Measurements from ENCODE around the gene UBA1. TPM values are rescaled to one million over a fixed set of nuclear protein-coding genes. Genes with fewer than 3 reads are reported as not detected.
A peak's percentile ranks its signal among the peaks of the same experiment; 100 is the strongest.

Gene UBA1
- total and polyA plus RNA-seq, 2 of the 13 experiments (the other 11 are each of a cell fraction or from before 2014, with no cell fraction given) = 93.3 to 129 TPM

- TF ChIP-seq TFDP1 (CRISPR knock-in tag; IDR thresholded peaks at IDR 0.05; ENCODE audit: borderline replicate concordance) (no peak), ZNF598 (CRISPR knock-in tag; IDR thresholded peaks at IDR 0.05; ENCODE audit: borderline replicate concordance) (no peak), ZSCAN22 (CRISPR knock-in tag; IDR thresholded peaks at IDR 0.05) (no peak), SMARCE1 (IDR thresholded peaks at IDR 0.05; ENCODE audit: borderline replicate concordance) (no peak), ZNF674 (CRISPR knock-in tag; IDR thresholded peaks at IDR 0.05; ENCODE audit: low read depth) (no peak), MXD1 (CRISPR knock-in tag; IDR thresholded peaks at IDR 0.05) (no peak), ZFP62 (CRISPR knock-in tag; IDR thresholded peaks at IDR 0.05) (no peak), ZFX (CRISPR knock-in tag; IDR thresholded peaks at IDR 0.05; ENCODE audit: low read depth) (peak; percentile 24), ZNF572 (CRISPR knock-in tag; IDR thresholded peaks at IDR 0.05) (no peak), CENPT (CRISPR knock-in tag; IDR thresholded peaks at IDR 0.05; ENCODE audit: low read depth) (no peak), NBN (conservative IDR thresholded peaks at IDR 0.05) (no peak), HBP1 (CRISPR knock-in tag; IDR thresholded peaks at IDR 0.05; ENCODE audit: low read depth) (no peak), ZSCAN12 (CRISPR knock-in tag; IDR thresholded peaks at IDR 0.05) (no peak), SNAPC2 (CRISPR knock-in tag; IDR thresholded peaks at IDR 0.05) (no peak), SALL2 (CRISPR knock-in tag; IDR thresholded peaks at IDR 0.05) (no peak), ZNF747 (CRISPR knock-in tag; IDR thresholded peaks at IDR 0.05; ENCODE audit: borderline replicate concordance) (no peak), ZBTB21 (CRISPR knock-in tag; IDR thresholded peaks at IDR 0.05) (no peak), MEIS1 (CRISPR knock-in tag; IDR thresholded peaks at IDR 0.05; ENCODE audit: borderline replicate concordance) (no peak)
- TF ChIP-seq, protein P1, sequence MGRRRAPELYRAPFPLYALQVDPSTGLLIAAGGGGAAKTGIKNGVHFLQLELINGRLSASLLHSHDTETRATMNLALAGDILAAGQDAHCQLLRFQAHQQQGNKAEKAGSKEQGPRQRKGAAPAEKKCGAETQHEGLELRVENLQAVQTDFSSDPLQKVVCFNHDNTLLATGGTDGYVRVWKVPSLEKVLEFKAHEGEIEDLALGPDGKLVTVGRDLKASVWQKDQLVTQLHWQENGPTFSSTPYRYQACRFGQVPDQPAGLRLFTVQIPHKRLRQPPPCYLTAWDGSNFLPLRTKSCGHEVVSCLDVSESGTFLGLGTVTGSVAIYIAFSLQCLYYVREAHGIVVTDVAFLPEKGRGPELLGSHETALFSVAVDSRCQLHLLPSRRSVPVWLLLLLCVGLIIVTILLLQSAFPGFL (CRISPR knock-in tag; IDR thresholded peaks at IDR 0.05) = no peak
Observed at GRCh38 chrX:47218280-47218919, 24.8 kb downstream of the UBA1 start, which contains the start of gene CDK16 (continued).
